K562 (cell line): ENCODE data around the gene C4BPB. TPM values are rescaled to one million over a fixed set of nuclear protein-coding genes. Genes with fewer than 3 reads are reported as not detected.

Experiments
- ATAC-seq: fragments of 200-7000 bp; cut with Tn5 transposase; 3 replicates; pipeline ENCODE4 v1.9.1; 2020; ENCODE audit warnings: moderate library complexity
- BruUV-seq: library from RNA; stranded (reverse); fragments of 400-500 nt; replicated peaks from 2 replicates; lab custom pipeline; 2021; lab: Mats Ljungman, UMichigan
- CTCF ChIA-PET: fragments of 300-600 bp; formaldehyde crosslinking; extraction: SDS; loops from one replicate; lab custom pipeline; 2021; ENCODE audit warnings: low intra/inter-chr PET ratio; lab: Yijun Ruan, JAX
- POLR2A ChIA-PET: fragments of 300-600, 350-650 bp; sonication (Branson Sonifier 250); formaldehyde crosslinking; extraction: SDS; loops from one replicate; lab custom pipeline; 2021; ENCODE audit warnings: antibody characterized with exemption, inconsistent platforms; lab: Yijun Ruan, JAX
- DNase-seq, 4 experiments: peaks; one replicate each; pipeline versions ENCODE4 v3.0.0 to v3.0.0-alpha.2; 2011 to 2018; ENCODE audit warnings: low spot score in 3 of 4, mixed read lengths in 3 of 4; ENCODE audit errors: extremely low read depth in 1 of 4
- FAIRE-seq: peaks from 2 replicates; lab custom pipeline; 2011; peaks lifted over from hg19 to GRCh38; lab: Jason Lieb, UNC
- H2AFZ ChIP-seq: 2 replicates; pipeline ENCODE4 v1.6.0; 2011; ENCODE audit warnings: low read depth, low read length, control low read depth, inconsistent platforms
- H3K27ac ChIP-seq: fragments of 200-600 bp; 3 replicates; pipeline ENCODE4 v1.8.0; 2011; ENCODE audit warnings: low read depth, mild to moderate bottlenecking, control low read depth, inconsistent platforms, low read length, moderate library complexity, mixed read lengths; ENCODE audit errors: extremely low read depth
- H3K27me3 ChIP-seq, 2 experiments: fragments of 300-600 bp in 1 of 2; 2 replicates in 1 of 2; 3 replicates in 1 of 2; pipeline versions ENCODE4 v1.6.0 to v1.8.0; 2011; ENCODE audit warnings: inconsistent platforms in 2 of 2, low read length in 2 of 2, mild to moderate bottlenecking in 1 of 2, mixed read lengths in 1 of 2, moderate library complexity in 1 of 2; ENCODE audit not compliant: control insufficient read depth in 2 of 2, insufficient read depth in 2 of 2
- H3K36me3 ChIP-seq: fragments of 300-600 bp; 3 replicates; pipeline ENCODE4 v1.8.0; 2011; ENCODE audit warnings: mild to moderate bottlenecking, low read length, inconsistent platforms; ENCODE audit not compliant: control insufficient read depth, insufficient read depth
- H3K4me1 ChIP-seq, 2 experiments: fragments of 200-600 bp in 1 of 2; replicated peaks in 1 of 2; 2 replicates in 1 of 2; 3 replicates in 1 of 2; pipeline versions ENCODE4 v1.5.1 to v1.8.0; 2011; ENCODE audit warnings: inconsistent platforms in 2 of 2, low read length in 2 of 2, mild to moderate bottlenecking in 1 of 2, mixed read lengths in 1 of 2, moderate library complexity in 1 of 2; ENCODE audit not compliant: control insufficient read depth in 2 of 2, insufficient read depth in 2 of 2
- H3K4me2 ChIP-seq: 2 replicates; pipeline ENCODE4 v1.6.1; 2011; ENCODE audit warnings: low read length, control low read depth, inconsistent platforms, mixed read lengths; ENCODE audit not compliant: insufficient read depth
- H3K4me3 ChIP-seq: fragments of 200-600 bp; sonication (generic), shearing (Covaris generic); 2 replicates; pipeline ENCODE4 v1.5.1; 2016; ENCODE audit warnings: control low read depth, inconsistent platforms
- H3K79me2 ChIP-seq: fragments of 200-600 bp; 3 replicates; pipeline ENCODE4 v1.8.0; 2011; ENCODE audit warnings: low read length, inconsistent platforms; ENCODE audit not compliant: control insufficient read depth, insufficient read depth
- H3K9ac ChIP-seq, 2 experiments: 2 replicates each; pipeline versions ENCODE4 v1.6.0 to v1.6.1; 2011; ENCODE audit warnings: low read depth in 2 of 2, low read length in 2 of 2, control low read depth in 1 of 2, inconsistent platforms in 1 of 2, mild to moderate bottlenecking in 1 of 2, mixed read lengths in 1 of 2; ENCODE audit not compliant: insufficient read depth in 1 of 2
- H3K9me1 ChIP-seq: one replicate; pipeline ENCODE4 v1.6.0; 2011; ENCODE audit warnings: inconsistent platforms, mild to moderate bottlenecking, low read length, moderate library complexity; ENCODE audit not compliant: control insufficient read depth, insufficient read depth
- H3K9me3 ChIP-seq: replicated peaks from 2 replicates; pipeline ENCODE4 v1.5.1; 2011; ENCODE audit warnings: low read depth, low read length, inconsistent platforms; ENCODE audit not compliant: control insufficient read depth, insufficient read depth
- H4K20me1 ChIP-seq: replicated peaks from 2 replicates; pipeline ENCODE4 v1.6.1; 2011; ENCODE audit warnings: low read length, inconsistent platforms, mixed read lengths; ENCODE audit not compliant: control insufficient read depth, insufficient read depth
- CTBP1 ChIP-seq: fragments of 450-650 bp; IDR thresholded peaks from 2 replicates; pipeline ENCODE4 v1.6.1; 2016; ENCODE audit warnings: borderline replicate concordance
- EHMT2 ChIP-seq: fragments of 450-650 bp; IDR thresholded peaks from 2 replicates; pipeline ENCODE4 v1.6.1; 2018; ENCODE audit warnings: antibody characterized with exemption
- NFATC3 ChIP-seq: fragments of 450-650 bp; IDR thresholded peaks from 2 replicates; pipeline ENCODE4 v1.6.1; 2017; ENCODE audit warnings: mild to moderate bottlenecking
- RFX5 ChIP-seq: IDR thresholded peaks from 2 replicates; pipeline ENCODE4 v1.6.1; 2011; ENCODE audit warnings: low read depth, mild to moderate bottlenecking, improper control_type of control experiment, low read length
- SMAD3 ChIP-seq: fragments of 450-650 bp; formaldehyde crosslinking; conservative IDR thresholded peaks from 2 replicates; pipeline ENCODE4 v1.4.0; 2020; ENCODE audit warnings: mild to moderate bottlenecking
- TRIM24 ChIP-seq, 2 experiments: fragments of 450-650 bp; IDR thresholded peaks; 2 replicates each; pipeline ENCODE4 v1.6.1; 2016
- ZC3H8 ChIP-seq: fragments of 450-650 bp; IDR thresholded peaks from 2 replicates; pipeline ENCODE4 v1.6.1; 2017
- WGBS: fragments of 100-300 bp; shearing (Covaris generic); methylation state at CpG from one replicate; pipeline ENCODE4 v1.1.6; 2016; ENCODE audit warnings: low coverage, mixed read lengths; ENCODE audit not compliant: insufficient coverage; ENCODE audit errors: missing lambda C conversion rate; 5-methylcytosine and 5-hydroxymethylcytosine counted together
- in situ Hi-C: fragments of 300-500 bp; cut with MboI; formaldehyde crosslinking; loops from 4 replicates; pipeline ENCODE4 v1.15.0; 2018; ENCODE audit warnings: inconsistent platforms, mixed read lengths
- intact Hi-C: fragments of 100-400 bp; cut with micrococcal nuclease; formaldehyde crosslinking; loops from 2 replicates; pipeline ENCODE4 v1.14.2; 2022
- polyA plus RNA-seq, 8 experiments: library from polyadenylated mRNA; depleted of rRNA in 4 of 8; stranded (reverse) in 5 of 8; unstranded in 3 of 8; fragments of >200 nt; fragmentation: Nextera tagmentation in 2 of 8; fragmentation: Illumina TruSeq in 1 of 8; extraction: Ambion mirVana in 2 of 8; extraction: Trizol in 1 of 8; gene quantifications; 2 replicates each; pipeline versions ENCODE4 v1.2.1 to v1.2.3, GENCODE V29; 2011 to 2014; ENCODE audit warnings: inconsistent platforms in 1 of 8, missing spikeins in 1 of 8
- total RNA-seq, 7 experiments: library from RNA; depleted of rRNA in 6 of 7; stranded (reverse); fragments of >200 nt in 6 of 7; fragmentation: Illumina TruSeq in 2 of 7; extraction: Trizol in 2 of 7; gene quantifications; 2 replicates each; pipeline versions ENCODE4 v1.2.1 to v1.2.3, GENCODE V29; 2011 to 2021; ENCODE audit warnings: low replicate concordance in 1 of 7
- TF ChIP-seq, protein P1 (sequence below), 2 experiments: fragments of 450-650 bp; conservative IDR thresholded peaks; 2 replicates each; pipeline ENCODE4 v1.6.1; 2017; ENCODE audit warnings: mild to moderate bottlenecking in 2 of 2, moderate library complexity in 2 of 2
- TF ChIP-seq, protein P2 (sequence below): fragments of 250-450 bp; sonication (Bioruptor Pico); IDR thresholded peaks from 2 replicates; pipeline ENCODE4 v1.8.0; 2021; ENCODE audit warnings: borderline replicate concordance, mild to moderate bottlenecking, moderate library complexity; ENCODE audit not compliant: poor library complexity, severe bottlenecking
- TF ChIP-seq, protein P3 (sequence below): fragments of 200-800 bp; sonication (Bioruptor generic); IDR thresholded peaks from 2 replicates; pipeline ENCODE4 v1.6.1; 2017; ENCODE audit warnings: missing genetic modification characterization, missing compliant biosample characterization
- TF ChIP-seq, protein P4 (sequence below), 2 experiments: IDR thresholded peaks; 2 replicates each; pipeline ENCODE4 v1.6.1; 2011; ENCODE audit warnings: borderline replicate concordance in 1 of 2, control low read depth in 1 of 2, low read depth in 1 of 2, low read length in 1 of 2, mild to moderate bottlenecking in 1 of 2, mixed read lengths in 1 of 2, moderate library complexity in 1 of 2; ENCODE audit not compliant: insufficient read depth in 1 of 2, insufficient read length in 1 of 2, poor library complexity in 1 of 2, severe bottlenecking in 1 of 2; ENCODE audit errors: extremely low read depth in 1 of 2

C4BPB gene
- total and polyA plus RNA-seq, 9 of the 15 experiments (the other 6 are each of a cell fraction or from before 2014, with no cell fraction given), result not detected

DNA sequence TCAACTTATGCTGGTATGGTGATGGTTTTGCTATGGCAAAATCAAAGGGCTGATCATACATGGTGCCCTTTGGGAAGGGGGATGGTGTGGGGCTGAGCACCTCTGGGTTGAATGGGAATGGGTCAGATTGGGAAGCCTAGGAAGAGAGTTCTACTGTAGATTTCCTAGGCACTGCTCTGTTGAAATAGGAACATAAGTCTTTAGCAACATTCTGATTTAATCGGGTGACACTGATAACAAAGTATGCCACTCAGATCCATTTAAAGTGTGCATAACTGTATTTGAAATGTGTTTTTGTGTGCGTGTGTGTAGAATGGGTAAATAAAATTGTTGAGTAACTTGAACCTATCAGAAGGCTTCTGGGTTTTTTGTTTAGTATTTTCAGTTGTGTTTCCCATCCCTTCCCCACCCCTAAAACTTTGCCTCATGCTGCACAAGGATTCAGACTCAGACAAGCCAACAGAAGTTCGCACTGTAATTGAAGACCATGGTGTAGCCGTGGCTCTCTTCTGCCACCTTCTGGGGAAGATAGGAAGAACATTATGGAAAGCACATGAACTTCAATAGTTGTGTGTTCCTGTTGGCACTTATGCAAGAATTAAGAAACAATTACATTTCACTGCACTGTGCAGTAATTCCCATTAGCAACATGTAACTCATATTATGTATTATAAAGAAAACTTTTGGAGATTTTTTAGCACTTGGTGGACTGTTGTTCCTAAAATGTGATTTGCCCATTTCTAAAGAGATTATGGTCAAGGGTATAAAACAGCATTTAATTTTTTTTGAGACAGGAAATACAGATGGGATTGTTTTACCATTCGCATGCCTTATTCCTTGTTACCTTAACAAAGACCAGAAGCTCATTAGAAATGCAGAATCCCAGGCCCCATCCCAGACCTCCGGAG is 10.9 kb upstream of the C4BPB start:
- H3K36me3 ChIP-seq, result peaks cover 8% of the 10 kb centered on the region; the same call in 1 of the 3 replicates
- H4K20me1 ChIP-seq, result no peaks in the 10 kb centered on the region
- no peaks in the 10 kb centered on the region for H3K9me3 ChIP-seq
- in situ Hi-C loops, result loop anchor here (10.0 kb wide), 1 partner anchor 143 kb away; no protein-coding TSS in a partner anchor
- H3K4me3 ChIP-seq, result no peak overlapping the region
- DNase-seq (peak; percentile 79 to 91 (median 82)), ATAC-seq (peak; percentile 96), FAIRE-seq (peak; percentile 95)
- H3K27me3 ChIP-seq, result no peaks in the 10 kb centered on the region
- no peak overlapping the region for H3K27ac ChIP-seq
- no peak overlapping the region for H3K9ac ChIP-seq
- H3K4me1 ChIP-seq, result peaks cover 0 to 10% of the 10 kb centered on the region in 2 experiments; a peak in 2 of 5 replicates
- H3K79me2 ChIP-seq, result no peaks in the 10 kb centered on the region
- no peak overlapping the region for H2AFZ ChIP-seq
- H3K9me1 ChIP-seq, result no peaks in the 10 kb centered on the region
- BruUV-seq, result no TSS peak
- POLR2A ChIA-PET, result interaction anchor here (0.6 to 1.2 kb wide), 2 partner anchors 12 to 441 kb away, joined by 3 read pairs; no protein-coding TSS in a partner anchor
- intact Hi-C loops, result loop anchor here (1.0 to 10.0 kb wide), 8 partner anchors 27 to 603 kb away; partner anchors contain the start of gene IKBKE
- WGBS, result 25% methylated on average over 6 of the region's 6 CpGs
- CTCF ChIA-PET, result interaction anchor here (0.6 to 3.0 kb wide), 12 partner anchors 27 to 616 kb away, joined by 3 to 34 read pairs (median 4); partner anchors contain the start of gene YOD1
- H3K4me2 ChIP-seq, result no peak overlapping the region
- TF ChIP-seq NFATC3, result 0 out of 2 replicates have a peak, but pooled peaks have one; percentile 66
- TF ChIP-seq RFX5, result peak; percentile 33; the same call in 1 of the 2 replicates
- TF ChIP-seq, protein P1, sequence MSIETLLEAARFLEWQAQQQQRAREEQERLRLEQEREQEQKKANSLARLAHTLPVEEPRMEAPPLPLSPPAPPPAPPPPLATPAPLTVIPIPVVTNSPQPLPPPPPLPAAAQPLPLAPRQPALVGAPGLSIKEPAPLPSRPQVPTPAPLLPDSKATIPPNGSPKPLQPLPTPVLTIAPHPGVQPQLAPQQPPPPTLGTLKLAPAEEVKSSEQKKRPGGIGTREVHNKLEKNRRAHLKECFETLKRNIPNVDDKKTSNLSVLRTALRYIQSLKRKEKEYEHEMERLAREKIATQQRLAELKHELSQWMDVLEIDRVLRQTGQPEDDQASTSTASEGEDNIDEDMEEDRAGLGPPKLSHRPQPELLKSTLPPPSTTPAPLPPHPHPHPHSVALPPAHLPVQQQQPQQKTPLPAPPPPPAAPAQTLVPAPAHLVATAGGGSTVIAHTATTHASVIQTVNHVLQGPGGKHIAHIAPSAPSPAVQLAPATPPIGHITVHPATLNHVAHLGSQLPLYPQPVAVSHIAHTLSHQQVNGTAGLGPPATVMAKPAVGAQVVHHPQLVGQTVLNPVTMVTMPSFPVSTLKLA (conservative IDR thresholded peaks at IDR 0.05), result 0 out of 4 replicates have a peak, but pooled peaks of 1 of the 2 experiments have one; percentile 50
- TF ChIP-seq, protein P2, sequence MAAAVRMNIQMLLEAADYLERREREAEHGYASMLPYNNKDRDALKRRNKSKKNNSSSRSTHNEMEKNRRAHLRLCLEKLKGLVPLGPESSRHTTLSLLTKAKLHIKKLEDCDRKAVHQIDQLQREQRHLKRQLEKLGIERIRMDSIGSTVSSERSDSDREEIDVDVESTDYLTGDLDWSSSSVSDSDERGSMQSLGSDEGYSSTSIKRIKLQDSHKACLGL (CRISPR knock-in tag), result no peak
- TF ChIP-seq, protein P3, sequence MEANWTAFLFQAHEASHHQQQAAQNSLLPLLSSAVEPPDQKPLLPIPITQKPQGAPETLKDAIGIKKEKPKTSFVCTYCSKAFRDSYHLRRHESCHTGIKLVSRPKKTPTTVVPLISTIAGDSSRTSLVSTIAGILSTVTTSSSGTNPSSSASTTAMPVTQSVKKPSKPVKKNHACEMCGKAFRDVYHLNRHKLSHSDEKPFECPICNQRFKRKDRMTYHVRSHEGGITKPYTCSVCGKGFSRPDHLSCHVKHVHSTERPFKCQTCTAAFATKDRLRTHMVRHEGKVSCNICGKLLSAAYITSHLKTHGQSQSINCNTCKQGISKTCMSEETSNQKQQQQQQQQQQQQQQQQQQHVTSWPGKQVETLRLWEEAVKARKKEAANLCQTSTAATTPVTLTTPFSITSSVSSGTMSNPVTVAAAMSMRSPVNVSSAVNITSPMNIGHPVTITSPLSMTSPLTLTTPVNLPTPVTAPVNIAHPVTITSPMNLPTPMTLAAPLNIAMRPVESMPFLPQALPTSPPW, result peak; percentile 35; the same call in 1 of the 2 replicates
- TF ChIP-seq SMAD3 (CRISPR knock-in tag), result 0 out of 2 replicates have a peak, but pooled peaks have one; percentile 33
- TF ChIP-seq, protein P4, sequence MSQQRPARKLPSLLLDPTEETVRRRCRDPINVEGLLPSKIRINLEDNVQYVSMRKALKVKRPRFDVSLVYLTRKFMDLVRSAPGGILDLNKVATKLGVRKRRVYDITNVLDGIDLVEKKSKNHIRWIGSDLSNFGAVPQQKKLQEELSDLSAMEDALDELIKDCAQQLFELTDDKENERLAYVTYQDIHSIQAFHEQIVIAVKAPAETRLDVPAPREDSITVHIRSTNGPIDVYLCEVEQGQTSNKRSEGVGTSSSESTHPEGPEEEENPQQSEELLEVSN (IDR thresholded peaks at IDR 0.05; ENCODE audit: borderline replicate concordance in 1 of 2, extremely low read depth in 1 of 2, insufficient read depth in 1 of 2, insufficient read length in 1 of 2, low read depth in 1 of 2, low read length in 1 of 2, poor library complexity in 1 of 2, severe bottlenecking in 1 of 2), result peak in 1 of 2 experiments; percentile 20
- TF ChIP-seq EHMT2, result peak; percentile 51; the same call in 1 of the 2 replicates
- TF ChIP-seq ZC3H8, result no peak
- peak; percentile 24; the same call in 1 of the 2 replicates for TF ChIP-seq CTBP1
- no peak for TF ChIP-seq TRIM24 (IDR thresholded peaks at IDR 0.05)
